ENCODE results near the gene NEDD8. TPM values are rescaled to one million over a fixed set of nuclear protein-coding genes. Genes with fewer than 3 reads are reported as not detected.

The NEDD8 gene
- total and polyA plus RNA-seq, 3 donors from 2014 or later, result 94.6 to 180 (median 110) TPM

DNA sequence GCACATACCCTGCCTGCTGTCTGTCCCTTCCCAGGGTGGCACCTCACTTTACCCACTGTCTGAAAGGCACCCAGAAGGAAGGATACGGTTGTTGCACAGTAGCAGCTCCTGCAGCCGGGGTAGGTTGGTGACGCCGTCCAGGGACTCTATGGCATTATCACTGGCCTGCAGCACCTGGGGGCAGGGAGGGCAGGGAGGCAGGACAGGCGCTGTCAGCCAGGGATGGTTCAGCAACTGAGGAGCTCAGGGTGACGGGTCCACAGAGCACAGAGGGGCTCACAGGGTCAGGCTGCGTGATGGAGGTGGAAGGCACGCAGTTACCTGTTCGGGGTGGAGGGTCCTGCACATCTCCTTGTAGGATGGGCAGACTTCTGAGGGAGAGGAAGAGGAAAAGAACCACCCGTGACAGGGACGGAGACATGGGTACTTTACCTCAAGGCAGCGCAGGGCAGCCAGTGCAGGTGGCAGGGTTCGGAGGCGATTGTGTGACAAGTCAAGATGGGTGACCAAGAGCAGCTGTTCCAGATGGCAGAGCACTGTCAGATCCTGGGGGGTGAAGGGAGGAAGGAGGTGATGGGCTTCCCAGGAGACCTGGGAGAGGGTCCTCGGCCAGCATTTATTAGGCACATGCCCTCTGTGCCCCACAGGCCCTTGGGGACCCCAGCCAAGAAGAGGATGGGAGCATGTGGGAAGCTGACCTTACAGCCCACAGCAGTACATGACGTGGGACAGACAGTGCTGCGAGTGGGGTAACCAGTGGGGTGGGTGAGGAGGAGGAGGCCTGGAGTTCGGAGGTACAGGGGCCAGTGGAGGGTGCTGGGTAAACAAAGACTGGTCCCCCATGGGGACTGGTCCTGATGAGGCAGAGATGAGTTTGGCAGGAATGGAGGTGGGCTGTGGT lies 34.4 kb upstream of the NEDD8 start:
- Histone ChIP-seq H3K4me3 (no peak overlapping the region), H3K27ac (no peak overlapping the region), H3K9me3 (no peaks in the 10 kb centered on the region), H3K36me3 (ENCODE audit: low read depth, missing control alignments) (no peaks in the 10 kb centered on the region), H3K4me1 (peaks cover 4% of the 10 kb centered on the region), H3K27me3 (no peaks in the 10 kb centered on the region)
- DNase-seq, result no peak
- TF ChIP-seq, protein P1, sequence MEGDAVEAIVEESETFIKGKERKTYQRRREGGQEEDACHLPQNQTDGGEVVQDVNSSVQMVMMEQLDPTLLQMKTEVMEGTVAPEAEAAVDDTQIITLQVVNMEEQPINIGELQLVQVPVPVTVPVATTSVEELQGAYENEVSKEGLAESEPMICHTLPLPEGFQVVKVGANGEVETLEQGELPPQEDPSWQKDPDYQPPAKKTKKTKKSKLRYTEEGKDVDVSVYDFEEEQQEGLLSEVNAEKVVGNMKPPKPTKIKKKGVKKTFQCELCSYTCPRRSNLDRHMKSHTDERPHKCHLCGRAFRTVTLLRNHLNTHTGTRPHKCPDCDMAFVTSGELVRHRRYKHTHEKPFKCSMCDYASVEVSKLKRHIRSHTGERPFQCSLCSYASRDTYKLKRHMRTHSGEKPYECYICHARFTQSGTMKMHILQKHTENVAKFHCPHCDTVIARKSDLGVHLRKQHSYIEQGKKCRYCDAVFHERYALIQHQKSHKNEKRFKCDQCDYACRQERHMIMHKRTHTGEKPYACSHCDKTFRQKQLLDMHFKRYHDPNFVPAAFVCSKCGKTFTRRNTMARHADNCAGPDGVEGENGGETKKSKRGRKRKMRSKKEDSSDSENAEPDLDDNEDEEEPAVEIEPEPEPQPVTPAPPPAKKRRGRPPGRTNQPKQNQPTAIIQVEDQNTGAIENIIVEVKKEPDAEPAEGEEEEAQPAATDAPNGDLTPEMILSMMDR (IDR thresholded peaks at IDR 0.05), result no peak
- no peak for TF ChIP-seq POLR2A (IDR thresholded peaks at IDR 0.05)
- 92% methylated on average over 18 of the region's 18 CpGs for WGBS, 2 donors
- intact Hi-C loops (cut with DNase I; ENCODE audit: low total_unique reads), result no loop called here

DNA sequence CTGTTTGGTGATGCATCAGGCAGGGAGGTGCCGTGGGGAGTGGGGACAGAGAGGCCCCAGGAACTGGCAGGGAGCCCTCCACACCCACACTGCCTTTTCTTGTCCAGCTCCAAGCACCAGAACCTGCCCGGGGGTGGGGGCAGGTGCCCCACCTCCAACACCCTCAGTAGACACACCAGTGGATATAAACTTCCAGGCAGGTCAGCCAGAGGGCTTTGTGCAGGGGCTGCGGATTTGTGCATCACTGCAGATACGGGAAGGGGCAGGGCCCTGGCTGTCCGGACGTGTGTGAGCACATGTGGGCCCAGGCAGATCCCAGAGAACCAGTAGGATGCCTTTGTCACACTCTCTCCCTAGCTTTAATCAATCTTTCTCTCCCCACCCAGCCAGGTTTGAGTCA lies 32.1 kb upstream of the NEDD8 start:
- TF ChIP-seq, protein P1 (IDR thresholded peaks at IDR 0.05), result no peak
- no peak for TF ChIP-seq POLR2A (IDR thresholded peaks at IDR 0.05)
- intact Hi-C loops (cut with DNase I; ENCODE audit: low total_unique reads), result no loop called here
- H3K36me3 ChIP-seq (ENCODE audit: low read depth, missing control alignments), result no peaks in the 10 kb centered on the region
- no peaks in the 10 kb centered on the region for H3K27me3 ChIP-seq
- H3K27ac ChIP-seq, result no peak overlapping the region
- no peaks in the 10 kb centered on the region for H3K9me3 ChIP-seq
- DNase-seq, result no peak
- H3K4me3 ChIP-seq, result no peak overlapping the region
- WGBS, 2 donors, result 62 to 69% methylated on average over 4 to 6 of the region's 6 CpGs
- H3K4me1 ChIP-seq, result no peaks in the 10 kb centered on the region

DNA sequence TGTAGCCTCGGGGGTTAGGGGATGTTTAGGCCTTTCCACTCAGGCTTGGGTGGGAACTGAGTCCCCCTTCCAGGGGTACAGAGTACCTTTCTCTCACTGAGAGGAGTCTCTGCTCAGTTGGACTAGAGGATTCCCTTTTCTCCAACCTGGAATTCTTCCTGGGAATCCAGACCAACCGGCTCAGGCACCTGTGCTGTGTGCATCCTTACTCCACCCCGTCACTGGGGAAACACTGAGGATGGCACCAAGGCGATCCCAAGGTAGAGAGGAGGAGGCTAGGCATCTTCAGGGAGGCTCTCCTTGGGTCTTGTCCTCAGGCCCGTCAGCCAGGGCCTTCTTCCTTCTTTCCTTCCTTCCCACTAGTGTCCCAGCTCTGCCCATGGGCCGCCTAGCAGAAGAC lies 31.7 kb upstream of the NEDD8 start:
- H3K27ac ChIP-seq, result no peak overlapping the region
- TF ChIP-seq, protein P1 (IDR thresholded peaks at IDR 0.05), result no peak
- TF ChIP-seq POLR2A (IDR thresholded peaks at IDR 0.05), result no peak
- H3K9me3 ChIP-seq, result no peaks in the 10 kb centered on the region
- DNase-seq, result no peak
- H3K4me1 ChIP-seq, result no peaks in the 10 kb centered on the region
- intact Hi-C loops (cut with DNase I; ENCODE audit: low total_unique reads), result no loop called here
- 73 to 82% methylated on average over 5 to 6 of the region's 6 CpGs for WGBS, 2 donors
- H3K27me3 ChIP-seq, result no peaks in the 10 kb centered on the region
- no peak overlapping the region for H3K4me3 ChIP-seq
- no peaks in the 10 kb centered on the region for H3K36me3 ChIP-seq (ENCODE audit: low read depth, missing control alignments)

DNA sequence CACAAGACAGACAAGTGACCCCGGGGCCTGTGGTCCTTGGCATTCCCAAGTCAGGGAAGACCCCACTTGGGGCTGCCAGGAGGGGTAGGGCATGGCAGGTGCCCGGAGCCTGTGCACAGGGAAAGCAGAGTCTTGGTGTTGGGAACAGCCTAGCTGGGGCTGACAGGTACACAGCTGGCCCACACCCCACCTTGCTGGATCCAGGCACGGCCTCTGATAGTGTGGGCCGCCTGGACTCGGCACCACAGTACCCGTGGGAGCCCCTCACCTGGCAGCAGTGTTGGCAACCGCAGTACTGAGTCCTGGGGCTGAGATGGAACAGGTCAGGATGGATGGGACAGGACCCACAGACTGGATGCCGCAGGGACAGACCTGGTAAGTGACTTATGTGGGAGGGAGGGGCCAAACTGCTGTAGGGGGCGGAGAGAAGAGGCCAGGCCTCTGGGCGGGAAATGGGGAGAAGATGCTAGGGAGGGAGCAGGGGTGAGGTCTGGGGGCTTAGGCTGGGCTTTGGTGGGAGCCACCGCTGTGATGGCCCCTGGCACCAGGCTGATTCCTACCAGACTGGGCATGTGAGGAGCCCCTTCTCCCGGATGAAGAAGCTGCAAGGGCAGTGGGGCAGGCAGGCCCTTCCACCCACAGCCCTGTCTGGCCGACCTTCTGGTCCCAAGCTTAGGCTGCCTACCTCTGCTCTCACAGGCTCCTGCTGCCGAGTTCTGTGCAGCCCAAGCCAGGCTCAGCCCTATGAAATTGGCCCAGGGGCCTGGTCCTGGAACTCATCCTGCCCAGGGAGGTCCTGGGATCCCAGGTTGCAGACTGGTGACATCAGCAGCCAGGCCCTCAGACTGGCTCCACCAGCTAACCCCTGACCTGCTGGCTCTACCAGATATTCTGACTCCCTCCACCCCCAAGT lies 30.9 kb upstream of the NEDD8 start, which contains the start of gene TGM1:
TGM1 (minus strand) TSS at position 357 of the 913 bp plus-strand sequence. CDS start 825 bp downstream, outside the sequence.
- Histone ChIP-seq H3K27me3 (no peaks in the 10 kb centered on the region), H3K36me3 (ENCODE audit: low read depth, missing control alignments) (no peaks in the 10 kb centered on the region), H3K27ac (no peak within 1 kb of the TSS), H3K4me1 (no peaks in the 10 kb centered on the region), H3K9me3 (no peaks in the 10 kb centered on the region), H3K4me3 (no peak within 1 kb of the TSS)
- intact Hi-C loops (cut with DNase I; ENCODE audit: low total_unique reads), result no loop called here
- no peak for TF ChIP-seq POLR2A (IDR thresholded peaks at IDR 0.05)
- TF ChIP-seq, protein P1 (IDR thresholded peaks at IDR 0.05), result no peak
- 88 to 89% methylated on average over 13 to 14 of the region's 14 CpGs for WGBS, 2 donors
- no peak for DNase-seq

Measured in testis (tissue), 3 donors.